ENCODE data around the gene BAHD1. TPM values are rescaled to one million over a fixed set of nuclear protein-coding genes. Genes with fewer than 3 reads are reported as not detected.

BAHD1 gene
- total and polyA plus RNA-seq, 2 experiments from 2014 or later, result 13.9 to 17.2 TPM

DNA sequence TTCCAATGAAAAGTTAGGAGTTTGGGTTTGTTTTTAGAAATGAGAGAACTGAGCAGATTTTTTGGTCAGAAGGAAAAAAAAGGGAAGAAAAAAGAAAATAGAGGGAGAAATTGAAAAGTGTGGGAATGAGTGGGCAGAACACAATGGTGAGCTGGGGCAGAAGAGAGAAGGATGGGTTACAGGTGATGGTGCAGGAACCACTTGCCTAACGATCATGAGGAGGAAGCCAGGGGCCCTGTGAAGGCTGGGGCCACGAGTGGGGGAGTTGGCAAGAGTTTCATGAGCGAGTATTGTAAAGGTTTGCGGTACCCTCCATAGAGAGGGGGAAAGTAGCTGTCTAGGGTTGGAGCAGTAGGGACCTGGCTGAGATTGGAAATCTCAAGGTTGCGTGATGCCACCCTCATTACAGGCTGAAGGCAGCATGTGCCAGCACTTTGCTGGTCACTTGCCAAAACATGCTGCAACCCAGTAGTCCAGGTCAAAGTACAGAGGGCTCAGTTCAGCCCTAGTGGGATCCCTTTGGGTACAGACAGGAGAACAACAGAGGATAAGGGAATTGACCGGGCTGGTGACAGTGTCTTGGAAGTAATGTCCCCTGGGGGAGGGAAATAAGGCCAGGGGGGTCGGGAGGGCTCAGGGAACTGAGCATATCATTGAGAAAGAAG is 28.5 kb upstream of the BAHD1 start:
- no peak overlapping the region for H2AFZ ChIP-seq
- peak; percentile 43 for DNase-seq (ENCODE audit: low spot score)
- no peaks in the 10 kb centered on the region for H4K20me1 ChIP-seq (ENCODE audit: insufficient read depth, poor library complexity, severe bottlenecking)
- H3K9me2 ChIP-seq (replicated peaks; ENCODE audit: insufficient read depth), result no peaks in the 10 kb centered on the region
- H3K4me3 ChIP-seq, result no peak overlapping the region
- no peaks in the 10 kb centered on the region for H3K9me3 ChIP-seq (ENCODE audit: low read depth)
- no peaks in the 10 kb centered on the region for H3K27me3 ChIP-seq
- 93% methylated on average over 7 of the region's 7 CpGs for WGBS (ENCODE audit: low lambda C conversion rate, missing lambda C conversion rate)
- H3K4me2 ChIP-seq, result no peak overlapping the region
- H3K79me2 ChIP-seq, result peaks cover 8% of the 10 kb centered on the region
- H3K36me3 ChIP-seq (replicated peaks; ENCODE audit: insufficient read depth, low read depth), result no peaks in the 10 kb centered on the region
- no peak overlapping the region for H3K27ac ChIP-seq
- TF ChIP-seq EZH2phosphoT487 (IDR thresholded peaks at IDR 0.05; ENCODE audit: low read depth, severe bottlenecking, unreplicated experiment), result no peak
- TF ChIP-seq, protein P1, sequence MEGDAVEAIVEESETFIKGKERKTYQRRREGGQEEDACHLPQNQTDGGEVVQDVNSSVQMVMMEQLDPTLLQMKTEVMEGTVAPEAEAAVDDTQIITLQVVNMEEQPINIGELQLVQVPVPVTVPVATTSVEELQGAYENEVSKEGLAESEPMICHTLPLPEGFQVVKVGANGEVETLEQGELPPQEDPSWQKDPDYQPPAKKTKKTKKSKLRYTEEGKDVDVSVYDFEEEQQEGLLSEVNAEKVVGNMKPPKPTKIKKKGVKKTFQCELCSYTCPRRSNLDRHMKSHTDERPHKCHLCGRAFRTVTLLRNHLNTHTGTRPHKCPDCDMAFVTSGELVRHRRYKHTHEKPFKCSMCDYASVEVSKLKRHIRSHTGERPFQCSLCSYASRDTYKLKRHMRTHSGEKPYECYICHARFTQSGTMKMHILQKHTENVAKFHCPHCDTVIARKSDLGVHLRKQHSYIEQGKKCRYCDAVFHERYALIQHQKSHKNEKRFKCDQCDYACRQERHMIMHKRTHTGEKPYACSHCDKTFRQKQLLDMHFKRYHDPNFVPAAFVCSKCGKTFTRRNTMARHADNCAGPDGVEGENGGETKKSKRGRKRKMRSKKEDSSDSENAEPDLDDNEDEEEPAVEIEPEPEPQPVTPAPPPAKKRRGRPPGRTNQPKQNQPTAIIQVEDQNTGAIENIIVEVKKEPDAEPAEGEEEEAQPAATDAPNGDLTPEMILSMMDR (IDR thresholded peaks at IDR 0.05; ENCODE audit: poor library complexity), result no peak
- TF ChIP-seq EZH2 (IDR thresholded peaks at IDR 0.05; ENCODE audit: borderline replicate concordance), result no peak
- H3K4me1 ChIP-seq (ENCODE audit: insufficient read depth), result no peaks in the 10 kb centered on the region

DNA sequence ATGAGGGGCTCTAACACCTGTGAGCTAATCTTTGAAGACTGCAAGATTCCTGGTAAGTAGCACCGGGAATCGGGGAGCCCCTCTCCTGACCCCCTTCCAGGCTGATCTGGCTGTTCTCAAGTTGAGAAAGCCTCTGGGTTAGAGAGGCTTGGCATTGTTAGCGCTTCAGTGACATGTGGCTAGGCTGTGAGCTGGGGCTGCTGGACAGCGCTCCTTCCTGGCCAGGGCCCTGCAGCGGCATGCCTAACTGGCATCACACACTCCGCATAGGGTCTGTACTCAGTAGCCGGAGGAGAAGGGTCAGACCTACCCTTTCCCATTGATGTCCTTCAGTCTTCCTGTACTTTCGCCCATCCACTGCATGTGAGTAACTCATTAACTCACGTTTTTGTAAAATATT is 27.7 kb upstream of the BAHD1 start:
- Histone ChIP-seq H3K9me3 (ENCODE audit: low read depth) (no peaks in the 10 kb centered on the region), H3K79me2 (no peaks in the 10 kb centered on the region), H3K27me3 (no peaks in the 10 kb centered on the region), H3K4me2 (no peak overlapping the region), H2AFZ (no peak overlapping the region), H3K36me3 (replicated peaks; ENCODE audit: insufficient read depth, low read depth) (no peaks in the 10 kb centered on the region), H3K9me2 (replicated peaks; ENCODE audit: insufficient read depth) (no peaks in the 10 kb centered on the region), H3K4me3 (no peak overlapping the region), H3K4me1 (ENCODE audit: insufficient read depth) (no peaks in the 10 kb centered on the region), H4K20me1 (ENCODE audit: insufficient read depth, poor library complexity, severe bottlenecking) (no peaks in the 10 kb centered on the region), H3K27ac (no peak overlapping the region)
- DNase-seq (ENCODE audit: low spot score), result no peak
- WGBS (ENCODE audit: low lambda C conversion rate, missing lambda C conversion rate), result 95% methylated on average over 9 of the region's 9 CpGs
- TF ChIP-seq, protein P1 (IDR thresholded peaks at IDR 0.05; ENCODE audit: poor library complexity), result no peak
- TF ChIP-seq EZH2 (IDR thresholded peaks at IDR 0.05; ENCODE audit: borderline replicate concordance) (no peak), EZH2phosphoT487 (IDR thresholded peaks at IDR 0.05; ENCODE audit: low read depth, severe bottlenecking, unreplicated experiment) (no peak)

DNA sequence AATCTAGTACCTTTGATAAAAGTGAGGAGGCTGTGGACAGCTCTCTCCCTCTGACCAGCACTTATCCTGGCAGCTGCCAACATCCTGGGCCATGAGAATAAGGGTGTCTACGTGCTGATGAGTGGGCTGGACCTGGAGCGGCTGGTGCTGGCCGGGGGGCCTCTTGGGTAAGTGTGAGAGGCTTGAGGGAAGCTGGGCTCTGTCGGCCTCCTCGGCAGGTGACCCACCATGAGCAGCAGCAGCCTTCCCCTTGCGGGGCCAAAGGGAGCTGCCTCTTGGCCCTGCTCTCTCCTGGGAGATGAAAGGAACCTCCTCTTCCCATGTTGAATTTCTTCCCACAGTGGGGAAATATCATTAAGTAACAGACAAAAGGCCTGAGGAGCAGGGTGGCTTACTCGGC is 25.9 kb upstream of the BAHD1 start:
- H3K4me3 ChIP-seq, result no peak overlapping the region
- H3K9me3 ChIP-seq (ENCODE audit: low read depth), result no peaks in the 10 kb centered on the region
- H3K4me1 ChIP-seq (ENCODE audit: insufficient read depth), result no peaks in the 10 kb centered on the region
- H3K27me3 ChIP-seq, result no peaks in the 10 kb centered on the region
- 96% methylated on average over 7 of the region's 7 CpGs for WGBS (ENCODE audit: low lambda C conversion rate, missing lambda C conversion rate)
- H2AFZ ChIP-seq, result no peak overlapping the region
- no peaks in the 10 kb centered on the region for H3K9me2 ChIP-seq (replicated peaks; ENCODE audit: insufficient read depth)
- DNase-seq (ENCODE audit: low spot score), result no peak
- H3K79me2 ChIP-seq, result no peaks in the 10 kb centered on the region
- no peak overlapping the region for H3K27ac ChIP-seq
- H3K36me3 ChIP-seq (replicated peaks; ENCODE audit: insufficient read depth, low read depth), result no peaks in the 10 kb centered on the region
- TF ChIP-seq EZH2 (IDR thresholded peaks at IDR 0.05; ENCODE audit: borderline replicate concordance) (no peak), EZH2phosphoT487 (IDR thresholded peaks at IDR 0.05; ENCODE audit: low read depth, severe bottlenecking, unreplicated experiment) (no peak)
- TF ChIP-seq, protein P1 (IDR thresholded peaks at IDR 0.05; ENCODE audit: poor library complexity), result no peak
- H4K20me1 ChIP-seq (ENCODE audit: insufficient read depth, poor library complexity, severe bottlenecking), result no peaks in the 10 kb centered on the region
- H3K4me2 ChIP-seq, result no peak overlapping the region
